ENCODE results near the gene SDK1. TPM values are rescaled to one million over a fixed set of nuclear protein-coding genes. Genes with fewer than 3 reads are reported as not detected.

The SDK1 gene
- total and polyA plus RNA-seq, 2 experiments from 2014 or later, result 2.1 to 10.0 TPM

DNA sequence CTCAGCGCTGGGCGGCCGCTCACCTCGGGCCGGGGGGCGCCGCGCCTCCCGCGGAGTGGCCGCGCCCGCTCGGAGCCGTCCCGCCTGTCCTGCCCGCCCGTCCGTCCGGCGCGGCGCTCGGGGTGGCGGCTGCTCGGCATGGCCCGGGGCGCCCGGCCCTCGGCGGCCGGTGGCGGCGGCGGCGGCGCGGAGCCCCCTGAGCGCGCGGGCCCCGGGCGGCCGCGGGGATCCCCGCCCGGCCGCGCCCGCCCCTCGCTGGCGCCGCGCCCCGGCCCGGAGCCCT, 338 bp downstream of the SDK1 start:
- H3F3A ChIP-seq (replicated peaks; ENCODE audit: low read depth), result no peaks in the 10 kb centered on the region
- H3K4me1 Mint-ChIP-seq, result peaks cover 36% of the 10 kb centered on the region
- no peak overlapping the region for H3K4me2 ChIP-seq
- no peak overlapping the region for H2AFZ ChIP-seq
- TF ChIP-seq REST (IDR thresholded peaks at IDR 0.05; ENCODE audit: unreplicated experiment) (no peak), CREB1 (CRISPR knock-in tag; IDR thresholded peaks at IDR 0.05; ENCODE audit: low read depth) (no peak), EZH2phosphoT487 (IDR thresholded peaks at IDR 0.05; ENCODE audit: unreplicated experiment) (no peak), NANOG (IDR thresholded peaks at IDR 0.05; ENCODE audit: borderline replicate concordance) (no peak), POLR2AphosphoS5 (IDR thresholded peaks at IDR 0.05; ENCODE audit: low read depth) (no peak), CTCF (conservative IDR thresholded peaks at IDR 0.05; ENCODE audit: low read depth in 2 of 2) (no peak), EZH2 (IDR thresholded peaks at IDR 0.05; ENCODE audit: low read depth, unreplicated experiment) (no peak), JUNB (IDR thresholded peaks at IDR 0.05; ENCODE audit: unreplicated experiment) (no peak), STAT1 (IDR thresholded peaks at IDR 0.05; ENCODE audit: unreplicated experiment) (no peak), ETS1 (IDR thresholded peaks at IDR 0.05) (no peak), ZNF462 (CRISPR knock-in tag; IDR thresholded peaks at IDR 0.05) (no peak), ZNF331 (CRISPR knock-in tag; IDR thresholded peaks at IDR 0.05; ENCODE audit: low read depth) (no peak), ZNF114 (CRISPR knock-in tag; IDR thresholded peaks at IDR 0.05) (no peak)
- H3K9me3 Mint-ChIP-seq, result no peaks in the 10 kb centered on the region; the same call in 2 of the 3 replicates
- peaks cover 15% of the 10 kb centered on the region for H3K4me1 ChIP-seq (ENCODE audit: insufficient read depth)
- H3K27me3 ChIP-seq (ENCODE audit: insufficient read depth), result peaks cover 28% of the 10 kb centered on the region
- ATAC-seq (no peak), DNase-seq (ENCODE audit: low spot score) (no peak)
- H3K27ac ChIP-seq (ENCODE audit: low read depth), result no peak overlapping the region
- H3K4me3 Mint-ChIP-seq, result no peak overlapping the region
- H3K27me3 Mint-ChIP-seq (ENCODE audit: insufficient read depth, low read depth, poor library complexity), result peaks cover 14% of the 10 kb centered on the region
- peak overlapping the region; percentile 42; the same call in 1 of the 2 replicates for H3K4me3 ChIP-seq
- no peak overlapping the region for H3K27ac Mint-ChIP-seq
- H3K36me3 ChIP-seq (ENCODE audit: insufficient read depth), result no peaks in the 10 kb centered on the region
- H3K36me3 Mint-ChIP-seq (ENCODE audit: low read depth), result no peaks in the 10 kb centered on the region
- no peaks in the 10 kb centered on the region for H3K9me2 ChIP-seq (ENCODE audit: insufficient read depth)
- H3K79me2 ChIP-seq (replicated peaks; ENCODE audit: insufficient read depth), result peaks cover 28% of the 10 kb centered on the region
- peaks cover 16% of the 10 kb centered on the region; the same call in 1 of the 2 replicates for H4K20me1 ChIP-seq (replicated peaks; ENCODE audit: insufficient read depth)

All from GM23338 (cell line).